HG02571 (cell line): ENCODE data around the gene CLIP4.

ENCODE experiments used
- ATAC-seq: cut with Tn5 transposase; IDR thresholded peaks from one replicate; pipeline ENCODE4 v1.9.1; 2021; ENCODE audit warnings: mild to moderate bottlenecking, moderate library complexity; ENCODE audit not compliant: unreplicated experiment

CLIP4 gene

GRCh38 chr2:29129586-29130281, 14.5 kb downstream of the CLIP4 start:
- no peak for ATAC-seq

GRCh38 chr2:29130295-29130694, 15.1 kb downstream of the CLIP4 start:
- ATAC-seq = peak; percentile 85

GRCh38 chr2:29134933-29135332, 19.7 kb downstream of the CLIP4 start:
- ATAC-seq = no peak

- ATAC-seq = no peak
Measured at GRCh38 chr2:29139152-29139551, 23.9 kb downstream of the CLIP4 start.

- no peak for ATAC-seq
Measured at GRCh38 chr2:29139731-29140130, 24.5 kb downstream of the CLIP4 start.

- ATAC-seq = no peak
Measured at GRCh38 chr2:29143657-29144056, 28.4 kb downstream of the CLIP4 start.

- ATAC-seq = no peak
Measured at GRCh38 chr2:29146197-29146596, 31.0 kb downstream of the CLIP4 start.

GRCh38 chr2:29147963-29148362, 32.7 kb downstream of the CLIP4 start:
- no peak for ATAC-seq

GRCh38 chr2:29154610-29155009, 39.4 kb downstream of the CLIP4 start:
- ATAC-seq = no peak

- ATAC-seq = no peak
Measured at GRCh38 chr2:29155578-29155977, 40.4 kb downstream of the CLIP4 start.

- no peak for ATAC-seq
Measured at GRCh38 chr2:29157131-29157530, 41.9 kb downstream of the CLIP4 start.

- no peak for ATAC-seq
Measured at GRCh38 chr2:29159125-29159524, 43.9 kb downstream of the CLIP4 start.

- no peak for ATAC-seq
Measured at GRCh38 chr2:29160184-29160583, 45.0 kb downstream of the CLIP4 start.

- no peak for ATAC-seq
Measured at GRCh38 chr2:29162204-29162928, 47.2 kb downstream of the CLIP4 start.

- no peak for ATAC-seq
Measured at GRCh38 chr2:29164091-29164846, 49.1 kb downstream of the CLIP4 start.

GRCh38 chr2:29165362-29166241, 50.4 kb downstream of the CLIP4 start:
- ATAC-seq = no peak

- no peak for ATAC-seq
Measured at GRCh38 chr2:29166242-29167039, 51.2 kb downstream of the CLIP4 start.

GRCh38 chr2:29174937-29175336, 59.7 kb downstream of the CLIP4 start:
- no peak for ATAC-seq

GRCh38 chr2:29175338-29175737, 60.1 kb downstream of the CLIP4 start:
- no peak for ATAC-seq

GRCh38 chr2:29182334-29182733, 67.1 kb downstream of the CLIP4 start:
- no peak for ATAC-seq
